Measurements from ENCODE around the gene PAIP1.

GRCh38 chr5:43482490-43483297 is 74.2 kb downstream of the PAIP1 start:
- no peak for TF ChIP-seq POLR2A (IDR thresholded peaks at IDR 0.05; ENCODE audit: low read depth, low read length)
- TF ChIP-seq POLR2AphosphoS5 (IDR thresholded peaks at IDR 0.05; ENCODE audit: low read depth, low read length): no peak

Data from GM12892 (cell line).